ENCODE results near the gene TCF7L1.

Gene TCF7L1

DNA sequence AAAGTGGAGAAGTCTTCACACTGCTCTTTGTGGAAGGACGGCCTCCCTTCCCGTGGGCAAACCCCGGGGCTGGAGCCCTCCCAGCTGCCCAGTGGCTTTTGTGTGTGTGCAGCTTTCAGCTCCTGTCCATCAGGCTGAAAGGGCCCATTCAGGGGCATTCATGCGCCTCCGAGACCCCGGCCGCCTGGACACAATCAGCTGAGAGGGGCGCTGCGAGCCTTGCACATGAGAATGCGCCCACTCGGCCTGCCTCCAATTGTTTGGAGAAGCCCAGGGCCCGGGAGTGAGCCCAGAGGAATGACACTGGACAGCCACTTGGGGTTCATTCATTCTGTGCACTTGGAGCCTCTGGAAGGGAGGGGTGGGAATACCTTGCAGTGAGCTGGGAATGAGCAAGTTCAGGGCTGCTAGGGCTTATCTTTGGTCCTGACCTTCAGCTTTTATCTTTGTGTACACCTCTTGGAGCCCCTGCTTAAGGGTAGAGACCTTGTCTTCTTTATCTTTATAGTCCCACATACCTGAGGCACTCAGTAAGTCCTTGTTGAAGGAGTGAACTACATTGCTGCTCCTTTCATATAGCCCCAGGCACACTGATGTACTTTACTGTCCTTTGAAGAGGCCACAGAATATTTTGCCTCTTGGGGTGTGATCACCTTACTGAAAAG, 56.5 kb downstream of the TCF7L1 start:
- H3K36me3 ChIP-seq = peaks cover 0 to 6% (median 0%) of the 10 kb centered on the region in 3 donors
- peaks cover 0 to 13% (median 6%) of the 10 kb centered on the region in 4 donors for H3K4me1 ChIP-seq
- H3K4me3 ChIP-seq = no peak overlapping the region
- no peak for DNase-seq
- no peaks in the 10 kb centered on the region for H3K27me3 ChIP-seq
- H3K9me3 ChIP-seq = no peaks in the 10 kb centered on the region
- intact Hi-C loops (cut with DNase I; ENCODE audit: low total_unique reads) = no loop called here
- H3K27ac ChIP-seq = no peak overlapping the region
- TF ChIP-seq, protein P1, sequence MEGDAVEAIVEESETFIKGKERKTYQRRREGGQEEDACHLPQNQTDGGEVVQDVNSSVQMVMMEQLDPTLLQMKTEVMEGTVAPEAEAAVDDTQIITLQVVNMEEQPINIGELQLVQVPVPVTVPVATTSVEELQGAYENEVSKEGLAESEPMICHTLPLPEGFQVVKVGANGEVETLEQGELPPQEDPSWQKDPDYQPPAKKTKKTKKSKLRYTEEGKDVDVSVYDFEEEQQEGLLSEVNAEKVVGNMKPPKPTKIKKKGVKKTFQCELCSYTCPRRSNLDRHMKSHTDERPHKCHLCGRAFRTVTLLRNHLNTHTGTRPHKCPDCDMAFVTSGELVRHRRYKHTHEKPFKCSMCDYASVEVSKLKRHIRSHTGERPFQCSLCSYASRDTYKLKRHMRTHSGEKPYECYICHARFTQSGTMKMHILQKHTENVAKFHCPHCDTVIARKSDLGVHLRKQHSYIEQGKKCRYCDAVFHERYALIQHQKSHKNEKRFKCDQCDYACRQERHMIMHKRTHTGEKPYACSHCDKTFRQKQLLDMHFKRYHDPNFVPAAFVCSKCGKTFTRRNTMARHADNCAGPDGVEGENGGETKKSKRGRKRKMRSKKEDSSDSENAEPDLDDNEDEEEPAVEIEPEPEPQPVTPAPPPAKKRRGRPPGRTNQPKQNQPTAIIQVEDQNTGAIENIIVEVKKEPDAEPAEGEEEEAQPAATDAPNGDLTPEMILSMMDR (IDR thresholded peaks at IDR 0.05) = no peak

DNA sequence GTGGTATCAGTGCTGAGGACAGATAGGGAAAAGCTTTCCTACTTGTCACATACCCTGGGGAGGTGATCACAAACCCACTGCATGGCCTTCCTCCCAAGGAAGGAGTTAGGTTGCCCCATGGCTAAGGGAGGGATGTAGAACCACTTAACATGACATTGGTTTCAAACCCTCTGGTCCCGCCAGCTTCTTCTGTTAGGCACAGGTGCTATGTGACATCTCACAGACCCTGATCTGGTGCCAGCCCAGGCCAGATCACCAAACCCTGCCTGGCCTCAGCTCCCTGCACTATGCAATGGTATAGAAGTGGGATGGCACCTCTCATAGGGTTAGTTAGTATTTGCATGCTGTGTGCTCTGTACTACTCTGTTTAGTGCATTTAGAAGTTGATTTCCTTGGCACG, 58.0 kb downstream of the TCF7L1 start:
- TF ChIP-seq, protein P1 (IDR thresholded peaks at IDR 0.05) = no peak
- Histone ChIP-seq H3K27ac (no peak overlapping the region), H3K9me3 (no peaks in the 10 kb centered on the region), H3K36me3 (peaks cover 0 to 6% (median 0%) of the 10 kb centered on the region in 3 donors), H3K4me3 (no peak overlapping the region), H3K27me3 (no peaks in the 10 kb centered on the region), H3K4me1 (peaks cover 0 to 17% (median 8%) of the 10 kb centered on the region in 4 donors)
- no peak for DNase-seq
- intact Hi-C loops (cut with DNase I; ENCODE audit: low total_unique reads) = no loop called here

DNA sequence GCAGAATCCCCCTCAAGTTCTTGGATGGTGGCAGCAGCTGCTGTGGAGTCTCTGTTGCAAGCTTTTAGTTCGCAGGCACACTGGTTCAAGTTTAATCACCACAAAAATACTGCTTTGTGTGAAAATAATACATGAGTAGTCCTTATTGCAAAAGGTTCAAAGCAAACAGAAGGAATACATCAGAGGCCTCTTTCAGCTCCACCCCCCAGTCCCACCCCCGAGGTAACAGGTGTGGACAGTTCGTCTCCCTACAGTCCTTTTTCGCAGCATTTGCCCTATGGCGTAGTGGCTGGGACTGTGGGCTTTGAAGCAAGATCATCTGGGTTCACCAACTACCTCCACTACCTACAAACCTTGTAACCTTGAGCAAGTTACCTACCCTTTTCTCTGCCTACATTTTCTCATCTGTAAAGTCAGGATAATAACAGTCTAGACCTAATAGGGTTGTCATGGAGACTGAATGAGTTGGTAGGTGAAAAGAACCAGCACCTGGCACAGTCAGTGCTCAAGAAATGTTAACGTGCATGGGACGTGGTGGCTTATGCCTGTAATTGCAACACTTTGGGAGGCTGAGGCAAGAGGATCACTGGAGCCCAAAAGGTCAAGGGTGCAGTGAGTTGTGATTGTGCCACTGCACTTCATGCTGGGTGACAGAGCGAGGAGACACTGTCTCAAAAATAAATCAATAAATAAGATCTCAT, 61.7 kb downstream of the TCF7L1 start:
- peaks cover 0 to 6% (median 0%) of the 10 kb centered on the region in 3 donors for H3K36me3 ChIP-seq
- no peak for DNase-seq
- TF ChIP-seq, protein P1 (IDR thresholded peaks at IDR 0.05) = no peak

DNA sequence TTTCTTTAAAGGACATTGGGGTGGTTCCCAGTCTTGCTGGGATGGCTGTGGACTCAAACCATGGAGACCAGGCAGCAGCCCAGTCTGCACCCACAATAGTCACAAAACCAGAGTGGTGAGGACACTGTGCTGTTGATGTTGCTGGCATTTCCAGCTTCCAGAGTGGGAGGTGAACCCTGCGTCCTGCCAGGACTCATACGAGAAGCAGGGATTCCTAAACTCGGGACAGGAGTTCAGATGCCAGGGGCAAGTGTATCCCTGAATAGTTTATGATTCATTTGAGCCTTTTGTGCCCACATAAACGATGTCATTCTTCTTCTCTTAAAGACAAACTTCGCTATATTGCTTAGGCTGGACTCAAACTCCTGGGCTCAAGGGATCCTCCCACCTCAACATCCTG, 62.8 kb downstream of the TCF7L1 start:
- TF ChIP-seq, protein P1 (IDR thresholded peaks at IDR 0.05) = no peak
- H3K36me3 ChIP-seq = peaks cover 0 to 6% (median 0%) of the 10 kb centered on the region in 3 donors
- intact Hi-C loops (cut with DNase I; ENCODE audit: low total_unique reads) = no loop called here
- no peak for DNase-seq
- no peaks in the 10 kb centered on the region for H3K27me3 ChIP-seq
- peaks cover 0 to 7% (median 5%) of the 10 kb centered on the region in 4 donors for H3K4me1 ChIP-seq
- no peaks in the 10 kb centered on the region for H3K9me3 ChIP-seq
- H3K27ac ChIP-seq = no peak overlapping the region
- no peak overlapping the region for H3K4me3 ChIP-seq

More for the DNA sequence above, 61.7 kb downstream of the TCF7L1 start:
- Histone ChIP-seq H3K27me3 (no peaks in the 10 kb centered on the region), H3K9me3 (no peaks in the 10 kb centered on the region), H3K4me1 (peaks cover 0 to 7% (median 5%) of the 10 kb centered on the region in 4 donors), H3K27ac (no peak overlapping the region), H3K4me3 (no peak overlapping the region)
- intact Hi-C loops (cut with DNase I; ENCODE audit: low total_unique reads) = no loop called here

DNA sequence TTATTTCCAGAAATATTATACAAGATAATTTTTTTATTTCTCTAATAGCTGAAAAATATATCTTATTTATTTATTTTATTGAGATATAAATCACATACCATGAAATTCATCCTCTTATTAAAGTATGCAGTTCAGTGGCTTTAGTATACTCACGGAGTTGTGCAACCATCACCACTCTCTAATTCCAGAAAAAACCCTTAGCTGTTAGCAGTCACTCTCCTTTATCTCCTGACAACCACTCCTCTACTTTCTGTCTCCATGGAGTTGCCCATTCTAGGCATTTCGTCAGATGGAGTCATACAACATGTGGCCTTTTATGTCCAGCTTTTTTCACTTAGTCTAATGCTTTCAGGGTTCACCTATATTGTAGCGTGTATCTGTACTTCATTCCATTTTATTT, 66.5 kb downstream of the TCF7L1 start:
- TF ChIP-seq, protein P1 (IDR thresholded peaks at IDR 0.05) = no peak
- Histone ChIP-seq H3K9me3 (no peaks in the 10 kb centered on the region), H3K4me3 (no peak overlapping the region), H3K36me3 (no peaks in the 10 kb centered on the region), H3K27me3 (no peaks in the 10 kb centered on the region), H3K27ac (no peak overlapping the region), H3K4me1 (peaks cover 0 to 7% (median 2%) of the 10 kb centered on the region in 4 donors)
- DNase-seq = no peak
- intact Hi-C loops (cut with DNase I; ENCODE audit: low total_unique reads) = no loop called here

Measured in tibial artery (tissue), 4 donors.